ENCODE measurements around the gene TKTL1. TPM values are rescaled to one million over a fixed set of nuclear protein-coding genes. Genes with fewer than 3 reads are reported as not detected.

Gene TKTL1
- total RNA-seq, 1 donor from 2014 or later = not detected

DNA sequence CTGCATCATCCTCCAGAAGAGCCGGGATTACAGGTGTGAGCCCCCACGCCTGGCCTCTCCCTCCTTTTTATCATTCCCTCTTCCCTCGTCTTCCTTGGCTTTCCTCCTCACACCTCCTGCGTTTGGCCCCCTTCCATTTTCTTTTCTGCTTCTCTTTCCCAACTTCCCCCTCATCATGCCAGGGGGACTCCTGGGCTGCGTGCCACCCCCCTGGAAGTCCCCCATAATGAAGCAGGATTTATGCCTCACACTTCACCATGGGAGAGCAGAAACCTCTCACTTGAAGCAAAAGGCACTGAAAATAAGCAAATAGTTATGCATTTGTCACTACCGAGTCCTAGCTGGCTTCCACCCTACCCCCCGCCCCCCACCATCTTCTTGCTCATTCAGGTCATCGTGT is 7.9 kb downstream of the TKTL1 start:
- Mint-ChIP-seq H3K36me3 (ENCODE audit: unreplicated experiment) (no peaks in the 10 kb centered on the region), H3K27ac (ENCODE audit: unreplicated experiment) (no peak overlapping the region), H3K4me3 (ENCODE audit: unreplicated experiment) (no peak overlapping the region), H3K27me3 (ENCODE audit: unreplicated experiment) (peaks cover 2% of the 10 kb centered on the region), H3K4me1 (ENCODE audit: low read depth, unreplicated experiment) (no peaks in the 10 kb centered on the region), H3K9me3 (ENCODE audit: unreplicated experiment) (no peaks in the 10 kb centered on the region)
- TF ChIP-seq, protein P1, sequence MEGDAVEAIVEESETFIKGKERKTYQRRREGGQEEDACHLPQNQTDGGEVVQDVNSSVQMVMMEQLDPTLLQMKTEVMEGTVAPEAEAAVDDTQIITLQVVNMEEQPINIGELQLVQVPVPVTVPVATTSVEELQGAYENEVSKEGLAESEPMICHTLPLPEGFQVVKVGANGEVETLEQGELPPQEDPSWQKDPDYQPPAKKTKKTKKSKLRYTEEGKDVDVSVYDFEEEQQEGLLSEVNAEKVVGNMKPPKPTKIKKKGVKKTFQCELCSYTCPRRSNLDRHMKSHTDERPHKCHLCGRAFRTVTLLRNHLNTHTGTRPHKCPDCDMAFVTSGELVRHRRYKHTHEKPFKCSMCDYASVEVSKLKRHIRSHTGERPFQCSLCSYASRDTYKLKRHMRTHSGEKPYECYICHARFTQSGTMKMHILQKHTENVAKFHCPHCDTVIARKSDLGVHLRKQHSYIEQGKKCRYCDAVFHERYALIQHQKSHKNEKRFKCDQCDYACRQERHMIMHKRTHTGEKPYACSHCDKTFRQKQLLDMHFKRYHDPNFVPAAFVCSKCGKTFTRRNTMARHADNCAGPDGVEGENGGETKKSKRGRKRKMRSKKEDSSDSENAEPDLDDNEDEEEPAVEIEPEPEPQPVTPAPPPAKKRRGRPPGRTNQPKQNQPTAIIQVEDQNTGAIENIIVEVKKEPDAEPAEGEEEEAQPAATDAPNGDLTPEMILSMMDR (IDR thresholded peaks at IDR 0.05; ENCODE audit: partially characterized antibody, unreplicated experiment) = no peak
- DNase-seq = no peak

DNA sequence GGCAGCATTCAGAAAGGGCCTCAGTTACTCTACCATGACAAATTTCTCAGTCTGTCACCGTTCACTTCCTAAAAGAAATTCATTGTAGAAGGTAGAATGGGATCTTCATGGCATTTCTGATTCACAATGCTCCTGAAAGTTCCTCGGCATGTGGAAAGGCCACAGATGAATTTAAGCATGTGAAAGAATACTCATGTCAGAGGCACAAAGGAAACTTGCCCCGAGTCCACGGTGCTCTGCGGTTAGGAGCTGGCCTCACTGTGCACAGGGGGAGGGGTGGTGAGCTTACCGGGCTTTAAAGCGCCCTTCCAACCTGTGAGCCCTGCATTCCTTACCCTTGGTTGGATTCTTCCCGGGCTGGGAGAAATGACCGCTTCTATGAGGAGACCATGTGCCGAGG is 9.3 kb downstream of the TKTL1 start:
- DNase-seq = no peak
- TF ChIP-seq, protein P1 (IDR thresholded peaks at IDR 0.05; ENCODE audit: partially characterized antibody, unreplicated experiment) = no peak
- no peak overlapping the region for H3K4me3 Mint-ChIP-seq (ENCODE audit: unreplicated experiment)
- H3K9me3 Mint-ChIP-seq (ENCODE audit: unreplicated experiment) = no peaks in the 10 kb centered on the region
- H3K4me1 Mint-ChIP-seq (ENCODE audit: low read depth, unreplicated experiment) = no peaks in the 10 kb centered on the region
- no peak overlapping the region for H3K27ac Mint-ChIP-seq (ENCODE audit: unreplicated experiment)
- H3K27me3 Mint-ChIP-seq (ENCODE audit: unreplicated experiment) = peaks cover 2% of the 10 kb centered on the region
- no peaks in the 10 kb centered on the region for H3K36me3 Mint-ChIP-seq (ENCODE audit: unreplicated experiment)

DNA sequence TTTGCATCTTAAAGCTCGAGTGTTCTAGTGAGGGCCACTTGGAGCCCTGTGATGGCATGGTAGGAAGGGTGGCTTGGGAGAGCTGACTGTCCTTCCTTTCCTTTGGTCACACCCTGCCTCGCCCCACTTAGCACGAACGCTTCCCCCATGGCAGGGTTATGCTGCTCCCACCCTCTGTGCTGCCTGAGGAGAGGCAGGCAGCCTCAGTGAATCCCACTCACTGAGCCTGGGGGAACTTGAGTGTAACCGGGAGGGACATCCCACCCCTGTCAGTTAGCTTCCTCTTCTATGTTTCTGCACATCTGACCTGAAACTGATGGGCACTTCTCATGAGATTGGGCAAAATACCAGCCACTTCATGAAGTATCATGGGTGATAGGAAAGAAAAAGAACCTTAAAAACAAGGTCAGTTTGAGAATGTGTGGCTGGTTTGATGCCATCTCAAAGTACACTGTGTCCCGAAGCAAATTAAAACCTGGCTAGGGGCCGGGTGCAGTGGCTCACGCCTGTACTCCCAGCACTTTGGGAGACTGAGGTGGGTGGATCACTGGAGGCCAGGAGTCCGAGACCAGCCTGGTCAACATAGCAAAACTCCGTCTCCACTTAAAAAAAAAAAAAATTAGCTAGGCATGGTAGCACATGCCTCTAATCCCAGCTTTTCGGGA is 10.1 kb downstream of the TKTL1 start:
- H3K27ac Mint-ChIP-seq (ENCODE audit: unreplicated experiment) = no peak overlapping the region
- H3K36me3 Mint-ChIP-seq (ENCODE audit: unreplicated experiment) = no peaks in the 10 kb centered on the region
- no peak overlapping the region for H3K4me3 Mint-ChIP-seq (ENCODE audit: unreplicated experiment)
- no peaks in the 10 kb centered on the region for H3K9me3 Mint-ChIP-seq (ENCODE audit: unreplicated experiment)
- no peaks in the 10 kb centered on the region for H3K4me1 Mint-ChIP-seq (ENCODE audit: low read depth, unreplicated experiment)
- TF ChIP-seq, protein P1 (IDR thresholded peaks at IDR 0.05; ENCODE audit: partially characterized antibody, unreplicated experiment) = no peak
- peaks cover 2% of the 10 kb centered on the region for H3K27me3 Mint-ChIP-seq (ENCODE audit: unreplicated experiment)
- DNase-seq = no peak

DNA sequence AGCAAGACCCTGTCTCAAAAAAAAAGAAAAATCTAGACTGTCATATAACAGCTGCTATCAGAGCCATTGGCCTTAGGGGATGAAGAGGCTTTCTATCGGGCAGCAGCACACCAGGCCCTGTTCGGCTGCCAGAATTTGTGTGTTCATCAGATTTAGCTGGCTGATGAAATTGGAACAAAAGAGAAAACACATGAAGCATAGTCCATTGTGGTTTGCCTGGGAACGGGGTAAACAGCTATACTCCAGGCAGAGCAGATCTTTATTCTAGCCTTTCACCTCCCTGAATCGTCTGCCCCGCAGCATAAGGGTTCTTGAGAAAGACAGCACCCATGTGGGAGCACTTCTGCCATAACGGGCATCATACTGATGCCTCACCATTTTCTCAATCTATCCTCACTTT is 11.6 kb downstream of the TKTL1 start:
- TF ChIP-seq, protein P1 (IDR thresholded peaks at IDR 0.05; ENCODE audit: partially characterized antibody, unreplicated experiment) = no peak
- Mint-ChIP-seq H3K4me1 (ENCODE audit: low read depth, unreplicated experiment) (no peaks in the 10 kb centered on the region), H3K36me3 (ENCODE audit: unreplicated experiment) (no peaks in the 10 kb centered on the region), H3K4me3 (ENCODE audit: unreplicated experiment) (no peak overlapping the region), H3K27ac (ENCODE audit: unreplicated experiment) (no peak overlapping the region), H3K27me3 (ENCODE audit: unreplicated experiment) (peaks cover 2% of the 10 kb centered on the region), H3K9me3 (ENCODE audit: unreplicated experiment) (no peaks in the 10 kb centered on the region)
- DNase-seq = no peak

DNA sequence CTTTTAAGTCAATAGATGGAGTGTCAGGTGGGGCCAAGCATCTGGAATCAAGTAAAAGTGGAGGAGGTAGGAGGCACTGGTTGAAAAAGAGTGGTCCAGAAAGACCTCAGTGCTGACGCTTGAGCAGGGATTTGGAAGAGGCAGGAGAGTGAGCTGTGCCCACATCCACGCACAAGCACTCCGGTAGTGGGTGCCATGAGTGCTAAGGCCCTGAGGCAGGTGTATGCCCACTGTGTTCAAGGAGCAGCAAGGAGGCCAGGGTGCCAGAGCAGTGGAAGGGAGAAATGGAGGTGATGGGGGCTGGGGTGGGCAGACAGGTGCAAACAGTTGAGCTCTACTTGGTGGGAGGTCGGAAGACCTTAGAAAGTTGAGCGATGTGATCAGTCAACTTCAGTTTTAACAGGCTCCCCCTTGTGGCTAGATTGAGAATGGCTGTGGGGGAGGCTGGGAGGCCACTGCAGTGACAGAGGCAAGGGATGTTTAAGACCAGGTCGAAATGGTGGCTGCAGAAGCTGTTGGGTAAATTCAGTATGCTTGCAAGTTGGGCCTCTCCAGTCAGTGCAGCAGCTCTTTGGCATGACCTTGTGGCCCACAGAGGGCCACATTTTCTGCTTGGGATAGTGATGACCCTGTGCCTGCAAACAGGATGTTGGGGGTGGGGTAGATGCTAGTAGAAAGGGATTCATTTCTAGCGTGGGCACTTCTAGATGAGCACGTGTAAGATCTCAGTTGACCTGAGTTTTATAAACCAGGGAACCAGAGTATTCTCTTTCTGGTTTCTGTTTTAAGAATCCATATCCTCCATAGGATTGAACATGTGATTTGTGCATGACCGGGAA is 12.7 kb downstream of the TKTL1 start:
- DNase-seq = peak; percentile 74
- Mint-ChIP-seq H3K9me3 (ENCODE audit: unreplicated experiment) (no peaks in the 10 kb centered on the region), H3K4me3 (ENCODE audit: unreplicated experiment) (no peak overlapping the region), H3K27ac (ENCODE audit: unreplicated experiment) (no peak overlapping the region), H3K27me3 (ENCODE audit: unreplicated experiment) (peaks cover 2% of the 10 kb centered on the region), H3K4me1 (ENCODE audit: low read depth, unreplicated experiment) (no peaks in the 10 kb centered on the region), H3K36me3 (ENCODE audit: unreplicated experiment) (no peaks in the 10 kb centered on the region)
- TF ChIP-seq, protein P1 (IDR thresholded peaks at IDR 0.05; ENCODE audit: partially characterized antibody, unreplicated experiment) = peak; percentile 71
